ENCODE results near the gene TWSG1.
"Not testable (repeated sequence)": the region's sequence is repeated elsewhere in the genome, so short reads cannot be mapped to it uniquely, and the experiment has no call there.

Gene TWSG1

GRCh38 chr18:9335697-9336045 lies 1.1 kb downstream of the TWSG1 start:
- no peak for DNase-seq (ENCODE audit: low spot score)

GRCh38 chr18:9336827-9337226 lies 2.3 kb downstream of the TWSG1 start:
- no peak for DNase-seq (ENCODE audit: low spot score)

GRCh38 chr18:9337873-9338272 lies 3.3 kb downstream of the TWSG1 start:
- peak; percentile 59 for DNase-seq (ENCODE audit: low spot score)

- no peak for DNase-seq (ENCODE audit: low spot score)
Measured at GRCh38 chr18:9340472-9340871, 5.9 kb downstream of the TWSG1 start.

DNA sequence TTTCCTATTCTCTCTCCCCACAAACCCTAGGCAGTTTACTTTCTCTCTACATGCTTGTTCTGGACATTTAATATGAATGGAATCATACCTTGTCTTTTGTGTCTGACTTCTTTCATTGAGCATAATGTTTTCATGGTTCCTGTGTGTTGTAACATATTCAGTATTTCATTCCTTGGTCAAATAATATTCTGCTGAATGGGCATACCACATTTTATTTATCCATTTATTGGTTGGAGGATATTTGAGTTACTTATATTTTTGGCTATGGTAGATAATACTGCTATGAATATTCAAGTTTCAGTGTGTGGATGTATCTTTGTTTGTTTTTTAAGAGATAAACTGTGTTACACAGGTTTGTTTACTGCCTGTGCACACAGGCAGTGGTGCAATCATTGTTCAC lies 9.0 kb downstream of the TWSG1 start:
- DNase-seq (ENCODE audit: low spot score) = no peak

- no peak for DNase-seq (ENCODE audit: low spot score)
Measured at GRCh38 chr18:9346775-9347174, 12.2 kb downstream of the TWSG1 start.

- DNase-seq (ENCODE audit: low spot score) = no peak
Measured at GRCh38 chr18:9348079-9348671, 13.6 kb downstream of the TWSG1 start.

DNA sequence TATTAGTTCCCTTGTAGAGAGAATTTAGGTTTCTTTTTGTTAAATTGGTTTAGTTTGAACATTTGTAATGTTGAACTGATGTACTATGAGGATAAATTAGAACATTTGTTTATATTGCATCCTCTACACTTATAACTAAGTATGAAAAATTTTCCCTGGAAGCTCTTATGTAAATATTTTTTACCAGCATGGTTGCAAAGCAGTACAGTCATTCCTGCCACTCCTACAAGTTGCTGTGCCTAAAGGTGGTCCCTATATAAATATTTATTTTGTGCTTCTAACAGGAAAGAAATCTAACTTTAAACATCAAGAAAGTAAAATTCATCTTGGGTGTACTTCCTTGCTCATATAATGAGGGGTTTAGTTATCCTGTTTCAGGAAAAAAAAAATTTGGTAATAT lies 14.2 kb downstream of the TWSG1 start:
- DNase-seq (ENCODE audit: low spot score) = no peak

GRCh38 chr18:9353596-9353995 lies 19.0 kb downstream of the TWSG1 start:
- DNase-seq (ENCODE audit: low spot score) = no peak

- DNase-seq (ENCODE audit: low spot score) = no peak
Measured at GRCh38 chr18:9354256-9354655, 19.7 kb downstream of the TWSG1 start.

GRCh38 chr18:9356976-9357375 lies 22.4 kb downstream of the TWSG1 start:
- DNase-seq (ENCODE audit: low spot score) = no peak

DNA sequence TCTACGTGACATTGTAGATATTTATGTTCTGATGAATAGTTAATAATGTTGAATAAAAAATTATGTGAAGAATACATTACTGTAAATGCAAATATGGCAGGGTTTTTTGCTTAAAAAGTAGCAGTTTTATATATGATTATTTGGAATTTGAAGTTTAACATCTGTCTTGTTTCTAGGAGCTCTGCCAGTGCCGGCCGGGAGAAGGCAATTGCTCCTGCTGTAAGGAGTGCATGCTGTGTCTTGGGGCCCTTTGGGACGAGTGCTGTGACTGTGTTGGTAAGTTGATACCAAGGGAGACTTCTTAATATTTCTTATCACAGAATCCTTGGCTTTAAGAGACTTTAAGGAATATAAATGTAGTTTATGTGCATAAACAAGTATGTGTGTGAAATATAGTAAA lies 25.2 kb downstream of the TWSG1 start:
- DNase-seq (ENCODE audit: low spot score) = no peak

- DNase-seq (ENCODE audit: low spot score) = no peak
Measured at GRCh38 chr18:9361191-9361590, 26.6 kb downstream of the TWSG1 start.

GRCh38 chr18:9362869-9363268 lies 28.3 kb downstream of the TWSG1 start:
- no peak for DNase-seq (ENCODE audit: low spot score)

GRCh38 chr18:9364242-9364641 lies 29.7 kb downstream of the TWSG1 start:
- peak; percentile 21 for DNase-seq (ENCODE audit: low spot score)

DNA sequence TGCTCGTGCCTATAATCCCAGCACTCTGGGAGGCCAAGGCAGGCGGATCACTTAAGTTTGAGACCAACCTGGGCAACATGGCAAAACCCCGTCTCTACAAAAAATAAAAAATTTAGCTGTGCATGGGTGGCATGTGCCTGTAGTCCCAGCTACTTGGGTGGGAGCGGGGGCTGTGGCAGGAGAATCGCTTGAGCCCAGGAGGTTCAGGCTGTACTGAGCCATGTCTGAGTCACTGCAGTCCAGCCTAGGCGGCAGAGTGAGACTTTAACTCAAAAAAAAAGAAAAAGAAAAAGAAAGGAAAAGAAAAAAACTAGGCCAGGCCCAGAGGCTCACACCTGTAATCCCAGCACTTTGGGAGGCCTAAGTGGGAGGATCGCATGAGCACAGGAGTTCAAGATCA lies 30.8 kb downstream of the TWSG1 start:
- DNase-seq (ENCODE audit: low spot score) = no peak

DNA sequence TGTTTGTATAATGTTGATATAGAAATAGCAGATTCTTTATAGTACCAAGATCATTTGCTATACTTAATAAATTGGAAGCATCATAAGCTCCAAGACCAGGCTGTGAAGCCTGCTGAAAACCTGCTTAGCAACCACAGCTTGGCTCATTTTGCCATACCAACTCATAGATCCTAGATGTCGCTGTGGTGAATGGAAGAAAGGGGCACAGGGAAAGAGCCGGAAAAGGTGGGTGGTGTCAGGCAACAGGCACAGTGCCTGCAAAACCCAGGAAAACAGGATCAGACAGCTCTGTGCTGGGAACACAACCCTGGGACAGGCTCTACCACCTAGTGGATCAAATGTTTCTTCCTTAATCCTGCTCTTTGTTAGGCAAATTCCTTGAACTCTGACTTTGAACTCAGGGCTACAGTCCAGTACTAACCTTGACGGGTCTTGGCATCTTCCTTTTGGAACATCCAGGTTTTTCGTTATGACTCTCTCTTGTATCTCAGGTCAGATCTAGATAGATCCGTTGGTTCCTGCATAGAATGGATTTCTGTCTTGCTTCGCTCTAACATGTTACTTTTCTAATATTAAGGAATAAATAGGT lies 31.6 kb downstream of the TWSG1 start:
- DNase-seq (ENCODE audit: low spot score) = no peak

GRCh38 chr18:9373254-9373653 lies 38.7 kb downstream of the TWSG1 start:
- not testable (repeated sequence) for DNase-seq (ENCODE audit: low spot score)

GRCh38 chr18:9379118-9379517 lies 44.5 kb downstream of the TWSG1 start:
- DNase-seq (ENCODE audit: low spot score) = no peak

DNA sequence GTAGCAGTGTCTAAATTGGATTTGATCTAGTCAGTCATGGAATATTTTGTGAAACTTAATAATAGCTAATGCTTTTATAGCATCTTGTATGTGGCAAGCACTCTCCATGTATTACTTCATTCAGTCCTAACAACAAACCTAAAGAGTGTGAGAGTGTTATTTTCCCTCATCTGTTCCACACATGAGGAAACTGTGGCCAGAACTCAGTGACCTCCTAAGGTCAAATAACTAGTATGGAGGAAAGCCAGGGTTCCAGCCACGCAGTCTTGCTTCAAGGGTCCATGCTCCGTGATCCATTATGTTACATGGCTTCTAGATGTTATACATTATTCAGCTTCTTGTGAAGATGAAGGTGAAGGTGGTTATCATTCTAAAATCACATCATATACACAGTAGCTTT lies 45.5 kb downstream of the TWSG1 start:
- DNase-seq (ENCODE audit: low spot score) = no peak

GRCh38 chr18:9380621-9381395 lies 46.2 kb downstream of the TWSG1 start:
- no peak for DNase-seq (ENCODE audit: low spot score)

GRCh38 chr18:9386879-9387278 lies 52.3 kb downstream of the TWSG1 start:
- DNase-seq (ENCODE audit: low spot score) = no peak

- no peak for DNase-seq (ENCODE audit: low spot score)
Measured at GRCh38 chr18:9387891-9388290, 53.3 kb downstream of the TWSG1 start.

DNA sequence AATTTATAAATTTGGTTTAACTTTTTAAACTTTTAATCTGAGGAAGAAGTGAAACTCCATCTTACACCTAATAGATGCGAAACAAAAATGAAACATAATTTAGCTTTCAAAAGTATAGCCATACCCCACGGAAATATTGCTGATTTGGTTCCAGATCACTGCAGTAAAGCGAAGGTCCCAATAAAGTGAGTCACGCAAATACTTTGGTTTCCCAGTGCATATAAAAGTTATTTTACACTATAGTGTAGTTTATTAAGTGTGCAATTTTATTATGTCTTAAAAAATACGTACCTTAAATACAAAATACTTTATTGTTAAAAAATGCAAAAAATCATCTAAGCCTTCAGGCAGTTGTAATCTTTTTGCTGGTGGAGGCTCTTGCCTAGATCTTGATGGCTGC lies 55.1 kb downstream of the TWSG1 start:
- no peak for DNase-seq (ENCODE audit: low spot score)

Measured in RKO (cell line).